HL-60 (cell line): ENCODE data around the gene GNG12.

Source experiments
- DNase-seq, 2 experiments: peaks; one replicate each; pipeline ENCODE4 v3.0.0-alpha.2; 2010 to 2020; ENCODE audit warnings: low read depth in 1 of 2, low spot score in 1 of 2
- H3K27ac ChIP-seq: fragments of 250-450 bp; sonication (Bioruptor Pico); replicated peaks from 2 replicates; pipeline ENCODE4 v1.5.1; 2020; ENCODE audit warnings: mild to moderate bottlenecking, moderate library complexity
- H3K27me3 ChIP-seq: fragments of 250-450 bp; sonication (Bioruptor Pico); 2 replicates; pipeline ENCODE4 v1.5.1; 2021; ENCODE audit warnings: mild to moderate bottlenecking, moderate library complexity; ENCODE audit not compliant: insufficient read depth, poor library complexity, severe bottlenecking
- H3K4me3 ChIP-seq: replicated peaks from 2 replicates; pipeline ENCODE4 v1.5.1; 2011; ENCODE audit warnings: mild to moderate bottlenecking, control low read depth, low read length; ENCODE audit not compliant: insufficient read depth
- CTCF ChIP-seq: IDR thresholded peaks from one replicate; pipeline ENCODE4 v1.5.1; 2011; ENCODE audit warnings: low read length, control low read depth, inconsistent platforms; ENCODE audit not compliant: insufficient read depth
- GABPA ChIP-seq: IDR thresholded peaks from 2 replicates; pipeline ENCODE4 v1.6.1; 2012; ENCODE audit warnings: low read depth
- POLR2AphosphoS5 ChIP-seq: IDR thresholded peaks from 2 replicates; pipeline ENCODE4 v1.6.1; 2012; ENCODE audit warnings: low read depth
- REST ChIP-seq: IDR thresholded peaks from 2 replicates; pipeline ENCODE4 v1.6.1; 2012; ENCODE audit warnings: low read depth; ENCODE audit not compliant: insufficient replicate concordance
- SPI1 ChIP-seq: IDR thresholded peaks from 2 replicates; pipeline ENCODE4 v1.6.1; 2012; ENCODE audit warnings: low read depth, mild to moderate bottlenecking, borderline replicate concordance

Gene GNG12

GRCh38 chr1:67717876-67718275 lies 115.4 kb downstream of the GNG12 start:
- no peak overlapping the region for H3K4me3 ChIP-seq
- no peak for TF ChIP-seq REST
- no peak for TF ChIP-seq SPI1
- TF ChIP-seq POLR2AphosphoS5, result no peak
- TF ChIP-seq GABPA, result no peak
- TF ChIP-seq CTCF, result no peak
- H3K27ac ChIP-seq, result no peak overlapping the region
- no peak for DNase-seq
- no peaks in the 10 kb centered on the region for H3K27me3 ChIP-seq

GRCh38 chr1:67716800-67717199 lies 116.5 kb downstream of the GNG12 start:
- no peak overlapping the region for H3K27ac ChIP-seq
- no peaks in the 10 kb centered on the region for H3K27me3 ChIP-seq
- H3K4me3 ChIP-seq, result no peak overlapping the region
- no peak for DNase-seq
- TF ChIP-seq POLR2AphosphoS5 (no peak), SPI1 (no peak), REST (no peak), GABPA (no peak), CTCF (no peak)

- H3K4me3 ChIP-seq, result no peak overlapping the region
- no peak for TF ChIP-seq POLR2AphosphoS5
- TF ChIP-seq CTCF, result no peak
- no peak for TF ChIP-seq GABPA
- TF ChIP-seq REST, result no peak
- TF ChIP-seq SPI1, result no peak
- DNase-seq, result no peak
- no peak overlapping the region for H3K27ac ChIP-seq
- H3K27me3 ChIP-seq, result no peaks in the 10 kb centered on the region
These were observed 117.4 kb downstream of the GNG12 start for GRCh38 chr1:67715819-67716218.
